Natural killer cell (primary cell): ENCODE measurements around the gene METTL22. TPM values are rescaled to one million over a fixed set of nuclear protein-coding genes. Genes with fewer than 3 reads are reported as not detected.

Source experiments
- ATAC-seq, 3 donors: fragments of 150-1000 bp in 2 of 3; fragments of 200-7000 bp in 1 of 3; cut with Tn5 transposase; 1 replicate in 1 of 3; 2 replicates in 2 of 3; pipeline ENCODE4 v1.10.0; 2021; ENCODE audit warnings: mild to moderate bottlenecking in 2 of 3, moderate library complexity in 2 of 3
- DNase-seq, 2 donors: peaks; one replicate each; pipeline versions ENCODE4 v3.0.0 to v3.0.0-alpha.2; 2013 to 2021; ENCODE audit warnings: mixed read lengths in 1 of 2
- H3K27ac ChIP-seq: one replicate; pipeline ENCODE4 v1.5.1; 2013; ENCODE audit warnings: mild to moderate bottlenecking, low read length
- H3K27me3 ChIP-seq: one replicate; pipeline ENCODE4 v1.6.1; 2013; ENCODE audit warnings: low read length; ENCODE audit not compliant: control insufficient read depth, insufficient read depth
- H3K36me3 ChIP-seq: one replicate; pipeline ENCODE4 v1.6.1; 2013; ENCODE audit warnings: low read length; ENCODE audit not compliant: control insufficient read depth, insufficient read depth
- H3K4me1 ChIP-seq: one replicate; pipeline ENCODE4 v1.6.1; 2013; ENCODE audit warnings: low read length; ENCODE audit not compliant: control insufficient read depth, insufficient read depth
- H3K4me3 ChIP-seq: one replicate; pipeline ENCODE4 v1.5.1; 2013; ENCODE audit warnings: low read length
- H3K9me3 ChIP-seq: one replicate; pipeline ENCODE4 v1.6.1; 2013; ENCODE audit warnings: low read length; ENCODE audit not compliant: control insufficient read depth, insufficient read depth
- H3K27ac Mint-ChIP-seq, 2 donors: one replicate each; pipeline ENCODE4 v1.8.0; 2022; ENCODE audit warnings: mild to moderate bottlenecking in 2 of 2, mixed read lengths in 2 of 2, moderate library complexity in 1 of 2
- H3K27me3 Mint-ChIP-seq, 2 donors: one replicate each; pipeline ENCODE4 v1.8.0; 2022; ENCODE audit warnings: low read depth in 2 of 2, mixed read lengths in 2 of 2
- H3K36me3 Mint-ChIP-seq: one replicate; pipeline ENCODE4 v1.8.0; 2022; ENCODE audit warnings: mixed read lengths
- H3K4me1 Mint-ChIP-seq, 2 donors: one replicate each; pipeline ENCODE4 v1.8.0; 2022; ENCODE audit warnings: mixed read lengths in 2 of 2
- H3K4me3 Mint-ChIP-seq: one replicate; pipeline ENCODE4 v1.8.0; 2022; ENCODE audit warnings: mild to moderate bottlenecking, moderate library complexity, mixed read lengths
- H3K9me3 Mint-ChIP-seq, 2 donors: one replicate each; pipeline ENCODE4 v1.8.0; 2022; ENCODE audit warnings: mixed read lengths in 2 of 2
- CTCF ChIP-seq: fragments of 200-600 bp; IDR thresholded peaks from one replicate; pipeline ENCODE4 v1.8.0; 2022; ENCODE audit warnings: antibody characterized with exemption
- WGBS: methylation state at CpG from one replicate; pipeline ENCODE4 v1.1.7; 2013; ENCODE audit warnings: missing lambda C conversion rate; ENCODE audit not compliant: insufficient coverage; 5-methylcytosine and 5-hydroxymethylcytosine counted together
- intact Hi-C: fragments of 100-400 bp; cut with micrococcal nuclease; formaldehyde crosslinking; loops from one replicate; pipeline ENCODE4 v1.14.2; 2022
- total RNA-seq, 4 donors: library from RNA; stranded (reverse); fragments of 120-200 nt in 1 of 4; gene quantifications; one replicate each; pipeline versions ENCODE4 v1.2.3 to v1.2.4, GENCODE V29; 2013 to 2022

The METTL22 gene
- total RNA-seq, 3 donors from 2014 or later (not counting 1 experiment from before 2014, with no cell fraction given), result 27.1 to 45.8 (median 38.9) TPM

GRCh38 chr16:8660841-8661301 lies 39.4 kb downstream of the METTL22 start:
- Mint-ChIP-seq H3K4me3 (no peak overlapping the region), H3K4me1 (no peaks in the 10 kb centered on the region), H3K27ac (no peak overlapping the region), H3K27me3 (no peaks in the 10 kb centered on the region), H3K36me3 (no peaks in the 10 kb centered on the region), H3K9me3 (no peaks in the 10 kb centered on the region)
- Histone ChIP-seq H3K4me3 (no peak overlapping the region), H3K9me3 (no peaks in the 10 kb centered on the region), H3K27ac (no peak overlapping the region), H3K4me1 (no peaks in the 10 kb centered on the region), H3K27me3 (no peaks in the 10 kb centered on the region), H3K36me3 (peaks cover 3% of the 10 kb centered on the region)
- ATAC-seq (peak; percentile 46 to 60 (median 50)), DNase-seq (peak; percentile 31 to 64)
- peak; percentile 13 for TF ChIP-seq CTCF
- intact Hi-C loops, result loop anchor here (1.0 kb wide), 1 partner anchor 219 kb away; no protein-coding TSS in a partner anchor
- 51% methylated on average over 13 of the region's 13 CpGs for WGBS

GRCh38 chr16:8661703-8662102 lies 40.2 kb downstream of the METTL22 start:
- no peaks in the 10 kb centered on the region for H3K36me3 Mint-ChIP-seq
- TF ChIP-seq CTCF, result no peak
- H3K9me3 Mint-ChIP-seq, result no peaks in the 10 kb centered on the region
- no peak overlapping the region for H3K4me3 Mint-ChIP-seq
- Histone ChIP-seq H3K27me3 (no peaks in the 10 kb centered on the region), H3K36me3 (peaks cover 3% of the 10 kb centered on the region), H3K4me1 (no peaks in the 10 kb centered on the region), H3K27ac (no peak overlapping the region), H3K4me3 (no peak overlapping the region), H3K9me3 (no peaks in the 10 kb centered on the region)
- intact Hi-C loops, result loop anchor here (1.0 kb wide), 1 partner anchor 219 kb away; no protein-coding TSS in a partner anchor
- H3K4me1 Mint-ChIP-seq, result no peaks in the 10 kb centered on the region
- H3K27ac Mint-ChIP-seq, result no peak overlapping the region
- H3K27me3 Mint-ChIP-seq, result no peaks in the 10 kb centered on the region
- 78% methylated on average over 5 of the region's 5 CpGs for WGBS
- DNase-seq (no peak), ATAC-seq (no peak)

GRCh38 chr16:8663192-8664089 lies 41.9 kb downstream of the METTL22 start:
- no peaks in the 10 kb centered on the region for H3K4me1 ChIP-seq
- H3K27me3 ChIP-seq, result no peaks in the 10 kb centered on the region
- H3K27me3 Mint-ChIP-seq, result no peaks in the 10 kb centered on the region
- WGBS, result 83% methylated on average over 8 of the region's 9 CpGs
- intact Hi-C loops, result no loop called here
- peak in 1 of 3 donors; percentile 68 for ATAC-seq
- no peaks in the 10 kb centered on the region for H3K9me3 ChIP-seq
- H3K4me3 ChIP-seq, result no peak overlapping the region
- H3K4me3 Mint-ChIP-seq, result no peak overlapping the region
- no peak overlapping the region for H3K27ac Mint-ChIP-seq
- H3K36me3 Mint-ChIP-seq, result no peaks in the 10 kb centered on the region
- H3K27ac ChIP-seq, result no peak overlapping the region
- H3K4me1 Mint-ChIP-seq, result no peaks in the 10 kb centered on the region
- peaks cover 3% of the 10 kb centered on the region for H3K36me3 ChIP-seq
- peak in 1 of 2 donors; percentile 8 for DNase-seq
- no peaks in the 10 kb centered on the region for H3K9me3 Mint-ChIP-seq
- no peak for TF ChIP-seq CTCF
